Mesothelial cell of epicardium (in vitro differentiated cells): Measurements from ENCODE around the gene CAPN14. TPM values are rescaled to one million over a fixed set of nuclear protein-coding genes. Genes with fewer than 3 reads are reported as not detected.
A peak's percentile ranks its signal among the peaks of the same experiment; 100 is the strongest.

Experiments
- DNase-seq, 2 experiments: peaks; one replicate each; pipeline ENCODE4 v3.0.0; 2021; ENCODE audit warnings: low spot score in 2 of 2; ENCODE audit not compliant: unreplicated experiment in 2 of 2
- H3K27ac Mint-ChIP-seq: 2 replicates; pipeline ENCODE4 v1.8.0; 2021; ENCODE audit warnings: mixed read lengths
- H3K27me3 Mint-ChIP-seq: 2 replicates; pipeline ENCODE4 v1.8.0; 2021; ENCODE audit warnings: low read depth, mixed read lengths
- H3K36me3 Mint-ChIP-seq: 2 replicates; pipeline ENCODE4 v1.8.0; 2021; ENCODE audit warnings: mixed read lengths
- H3K4me1 Mint-ChIP-seq: 2 replicates; pipeline ENCODE4 v1.8.0; 2021; ENCODE audit warnings: mixed read lengths
- H3K4me3 Mint-ChIP-seq: 2 replicates; pipeline ENCODE4 v1.8.0; 2021; ENCODE audit warnings: mild to moderate bottlenecking, moderate library complexity, mixed read lengths
- H3K9me3 Mint-ChIP-seq: 2 replicates; pipeline ENCODE4 v1.8.0; 2021; ENCODE audit warnings: mixed read lengths
- total RNA-seq: library from RNA; stranded (reverse); gene quantifications from 3 replicates; pipeline ENCODE4 v1.2.1, GENCODE V29; 2021
- TF ChIP-seq, protein P1 (sequence below): fragments of 200-600 bp; sonication (generic); IDR thresholded peaks from one replicate; pipeline ENCODE4 v1.5.0; 2021; ENCODE audit warnings: antibody characterized with exemption; ENCODE audit not compliant: unreplicated experiment

Gene CAPN14
- total RNA-seq, 1 donor from 2014 or later = 0.54 TPM

DNA sequence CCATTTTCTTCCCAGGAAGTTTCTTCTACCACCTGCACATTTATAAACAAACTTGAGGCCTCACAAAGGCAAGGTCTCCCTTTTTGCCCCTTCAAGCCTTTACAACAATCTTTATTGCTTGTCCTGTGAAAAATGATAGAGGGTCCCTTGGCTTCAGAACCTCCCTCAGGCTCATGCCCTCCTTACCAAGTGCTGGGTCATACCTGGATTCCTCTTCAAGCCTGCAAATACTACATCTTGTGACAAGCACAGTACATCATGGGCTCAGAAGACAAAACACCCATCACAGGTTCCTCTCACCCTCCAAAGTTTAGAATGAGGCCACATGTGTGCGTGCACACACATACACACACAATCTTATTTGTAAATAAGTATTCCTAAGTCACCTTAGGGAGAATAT is 9.1 kb downstream of the CAPN14 start:
- Mint-ChIP-seq H3K4me3 (no peak overlapping the region), H3K27ac (peak overlapping the region; percentile 44)
- no peak for DNase-seq

DNA sequence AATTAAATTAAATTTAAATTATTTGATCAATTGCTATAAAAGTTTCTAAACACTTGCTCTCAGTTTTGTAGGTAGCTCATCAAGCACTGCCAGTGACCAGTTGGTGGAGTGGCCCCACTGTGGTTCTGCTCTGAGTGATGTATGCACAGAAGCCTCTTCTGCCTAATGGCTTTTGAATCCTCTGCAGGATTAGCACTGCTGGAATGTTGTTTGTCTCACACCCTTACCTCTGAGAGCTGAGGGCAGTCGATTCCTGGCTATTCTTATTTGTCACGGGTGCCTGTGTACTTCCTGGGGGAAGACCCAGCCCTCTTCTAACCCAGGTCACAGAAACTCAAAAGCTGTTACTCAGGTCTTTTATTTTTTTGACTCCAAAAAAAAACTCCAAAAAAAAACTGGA is 9.5 kb downstream of the CAPN14 start:
- Mint-ChIP-seq H3K4me3 (no peak overlapping the region), H3K9me3 (no peaks in the 10 kb centered on the region), H3K4me1 (peaks cover 25% of the 10 kb centered on the region), H3K27ac (no peak overlapping the region), H3K27me3 (peaks cover 4% of the 10 kb centered on the region), H3K36me3 (no peaks in the 10 kb centered on the region)
- DNase-seq = no peak
- TF ChIP-seq, protein P1, sequence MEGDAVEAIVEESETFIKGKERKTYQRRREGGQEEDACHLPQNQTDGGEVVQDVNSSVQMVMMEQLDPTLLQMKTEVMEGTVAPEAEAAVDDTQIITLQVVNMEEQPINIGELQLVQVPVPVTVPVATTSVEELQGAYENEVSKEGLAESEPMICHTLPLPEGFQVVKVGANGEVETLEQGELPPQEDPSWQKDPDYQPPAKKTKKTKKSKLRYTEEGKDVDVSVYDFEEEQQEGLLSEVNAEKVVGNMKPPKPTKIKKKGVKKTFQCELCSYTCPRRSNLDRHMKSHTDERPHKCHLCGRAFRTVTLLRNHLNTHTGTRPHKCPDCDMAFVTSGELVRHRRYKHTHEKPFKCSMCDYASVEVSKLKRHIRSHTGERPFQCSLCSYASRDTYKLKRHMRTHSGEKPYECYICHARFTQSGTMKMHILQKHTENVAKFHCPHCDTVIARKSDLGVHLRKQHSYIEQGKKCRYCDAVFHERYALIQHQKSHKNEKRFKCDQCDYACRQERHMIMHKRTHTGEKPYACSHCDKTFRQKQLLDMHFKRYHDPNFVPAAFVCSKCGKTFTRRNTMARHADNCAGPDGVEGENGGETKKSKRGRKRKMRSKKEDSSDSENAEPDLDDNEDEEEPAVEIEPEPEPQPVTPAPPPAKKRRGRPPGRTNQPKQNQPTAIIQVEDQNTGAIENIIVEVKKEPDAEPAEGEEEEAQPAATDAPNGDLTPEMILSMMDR = no peak

More for the DNA sequence above, 9.1 kb downstream of the CAPN14 start:
- Mint-ChIP-seq H3K36me3 (no peaks in the 10 kb centered on the region), H3K4me1 (peaks cover 29% of the 10 kb centered on the region), H3K9me3 (no peaks in the 10 kb centered on the region), H3K27me3 (peaks cover 4% of the 10 kb centered on the region)
- TF ChIP-seq, protein P1 = no peak

DNA sequence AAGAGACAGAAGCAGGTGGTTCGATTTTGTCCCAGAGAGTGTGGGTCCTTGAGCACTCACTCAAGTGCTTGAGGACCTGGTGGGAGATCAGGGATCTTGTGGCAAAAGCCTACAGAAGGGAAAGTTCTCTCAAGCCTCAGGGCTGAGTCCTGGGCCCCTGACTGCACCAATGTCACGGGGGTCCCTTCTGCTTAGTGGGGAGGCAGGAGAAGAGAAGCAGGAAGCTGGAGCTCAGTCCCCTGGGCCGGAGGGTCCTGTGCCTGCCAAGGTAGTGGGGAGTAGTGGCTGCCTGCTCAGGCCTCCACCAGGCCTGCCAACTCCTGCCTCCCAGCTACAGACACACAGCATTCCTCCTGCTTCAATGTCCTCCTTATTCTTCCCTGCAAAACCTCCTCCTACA is 11.7 kb downstream of the CAPN14 start:
- Mint-ChIP-seq H3K9me3 (no peaks in the 10 kb centered on the region), H3K4me3 (no peak overlapping the region), H3K27me3 (peaks cover 8% of the 10 kb centered on the region), H3K36me3 (no peaks in the 10 kb centered on the region), H3K4me1 (peaks cover 17% of the 10 kb centered on the region), H3K27ac (no peak overlapping the region)
- no peak for DNase-seq
- TF ChIP-seq, protein P1 = no peak

DNA sequence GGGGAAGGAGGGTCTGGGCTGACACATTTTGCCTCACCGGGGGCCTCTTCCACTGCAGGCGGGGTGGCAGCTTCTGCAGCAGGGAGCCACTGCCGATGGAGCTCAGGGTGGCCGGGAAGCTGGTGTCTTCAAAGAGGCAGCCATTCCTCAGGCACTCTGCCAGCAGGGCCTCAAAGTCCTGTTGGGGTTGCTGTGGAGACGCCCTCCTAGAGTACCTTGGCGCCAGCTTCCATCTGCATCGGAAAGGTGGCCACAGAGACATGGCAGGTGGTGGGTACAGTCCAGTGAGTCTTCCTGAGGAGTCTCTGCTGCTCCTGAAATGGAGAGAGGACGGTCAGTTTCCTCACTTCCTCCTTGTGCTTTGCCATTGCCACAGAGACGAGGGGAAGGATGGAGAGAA is 12.1 kb downstream of the CAPN14 start:
- Mint-ChIP-seq H3K4me3 (no peak overlapping the region), H3K4me1 (peaks cover 17% of the 10 kb centered on the region), H3K27me3 (peaks cover 8% of the 10 kb centered on the region), H3K27ac (no peak overlapping the region), H3K36me3 (no peaks in the 10 kb centered on the region), H3K9me3 (no peaks in the 10 kb centered on the region)
- TF ChIP-seq, protein P1 = no peak
- no peak for DNase-seq

DNA sequence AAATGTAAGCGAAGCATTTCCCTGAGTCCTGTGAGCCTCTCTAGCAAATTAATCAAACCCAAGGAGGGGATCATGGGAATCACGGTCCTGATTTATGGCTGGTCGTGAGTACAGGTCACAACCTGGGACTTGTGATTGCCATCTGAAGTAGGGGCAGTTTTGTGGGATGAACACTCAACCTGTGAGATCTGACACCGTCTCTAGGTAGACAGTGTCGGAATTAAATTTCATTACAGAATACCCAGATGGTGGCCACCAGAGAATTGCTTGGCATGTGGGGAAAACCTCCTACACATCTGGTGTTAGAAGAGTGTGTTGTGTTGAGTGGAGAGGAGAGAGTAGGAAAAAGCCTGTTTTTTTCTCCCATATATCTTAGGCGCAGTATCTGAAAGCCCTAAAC is 12.5 kb downstream of the CAPN14 start:
- no peak overlapping the region for H3K4me3 Mint-ChIP-seq
- peaks cover 8% of the 10 kb centered on the region for H3K27me3 Mint-ChIP-seq
- TF ChIP-seq, protein P1 = no peak
- H3K9me3 Mint-ChIP-seq = no peaks in the 10 kb centered on the region
- no peak for DNase-seq
- H3K4me1 Mint-ChIP-seq = peaks cover 17% of the 10 kb centered on the region
- H3K36me3 Mint-ChIP-seq = no peaks in the 10 kb centered on the region
- H3K27ac Mint-ChIP-seq = no peak overlapping the region

DNA sequence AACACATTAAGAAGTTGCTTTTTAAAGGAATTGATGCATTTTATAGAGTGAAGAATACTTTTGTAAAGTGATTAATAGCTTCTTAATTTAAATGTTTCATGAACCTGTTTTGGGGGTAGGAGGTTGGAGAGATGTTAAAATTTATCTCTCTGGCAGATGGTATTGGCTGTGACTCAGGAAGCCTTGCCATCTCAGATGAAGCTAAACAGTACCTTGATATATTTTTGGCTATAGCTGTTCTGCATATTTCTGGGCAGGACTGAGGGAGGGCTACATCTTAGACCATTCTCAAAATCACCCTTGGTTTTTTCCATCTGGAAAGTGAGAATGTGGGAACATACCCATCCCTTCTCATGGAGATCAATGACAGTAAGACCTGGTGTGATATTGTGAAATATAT is 13.4 kb downstream of the CAPN14 start:
- Mint-ChIP-seq H3K4me1 (peaks cover 17% of the 10 kb centered on the region), H3K36me3 (no peaks in the 10 kb centered on the region), H3K27me3 (peaks cover 8% of the 10 kb centered on the region), H3K4me3 (no peak overlapping the region), H3K9me3 (peaks cover 2% of the 10 kb centered on the region), H3K27ac (no peak overlapping the region)
- no peak for DNase-seq
- TF ChIP-seq, protein P1 = no peak
